Measurements from ENCODE around the gene PARD6G. TPM values are rescaled to one million over a fixed set of nuclear protein-coding genes. Genes with fewer than 3 reads are reported as not detected.
"Not testable (repeated sequence)": the region's sequence is repeated elsewhere in the genome, so short reads cannot be mapped to it uniquely, and the experiment has no call there.

The PARD6G gene
- total and polyA plus RNA-seq, 3 donors from 2014 or later: 3.0 to 7.5 (median 5.3) TPM

- WGBS, 2 donors: 93 to 97% methylated on average over 2 of the region's 2 CpGs
- Histone ChIP-seq H3K4me1 (no peaks in the 10 kb centered on the region), H3K4me3 (no peak overlapping the region), H3K27me3 (no peaks in the 10 kb centered on the region), H3K36me3 (ENCODE audit: low read depth, missing control alignments) (no peaks in the 10 kb centered on the region), H3K9me3 (no peaks in the 10 kb centered on the region), H3K27ac (no peak overlapping the region)
- no peak for TF ChIP-seq POLR2A (IDR thresholded peaks at IDR 0.05)
- TF ChIP-seq CTCF (IDR thresholded peaks at IDR 0.05): no peak
- DNase-seq: no peak
- intact Hi-C loops (cut with DNase I; ENCODE audit: low total_unique reads): no loop called here
Measured at GRCh38 chr18:80168346-80168745, 79.0 kb downstream of the PARD6G start.

- no peak for TF ChIP-seq CTCF (IDR thresholded peaks at IDR 0.05)
- TF ChIP-seq POLR2A (IDR thresholded peaks at IDR 0.05): no peak
- no peak for DNase-seq
- WGBS, 2 donors: 80 to 89% methylated on average over 10 to 13 of the region's 13 CpGs
- H3K4me3 ChIP-seq: no peak overlapping the region
- no peaks in the 10 kb centered on the region for H3K9me3 ChIP-seq
- intact Hi-C loops (cut with DNase I; ENCODE audit: low total_unique reads): no loop called here
- H3K4me1 ChIP-seq: no peaks in the 10 kb centered on the region
- H3K27me3 ChIP-seq: no peaks in the 10 kb centered on the region
- no peaks in the 10 kb centered on the region for H3K36me3 ChIP-seq (ENCODE audit: low read depth, missing control alignments)
- no peak overlapping the region for H3K27ac ChIP-seq
Measured at GRCh38 chr18:80167931-80168330, 79.4 kb downstream of the PARD6G start.

- no peak for DNase-seq
- no peaks in the 10 kb centered on the region for H3K4me1 ChIP-seq
- no peak overlapping the region for H3K4me3 ChIP-seq
- WGBS, 2 donors: 93 to 94% methylated on average over 3 to 9 of the region's 9 CpGs
- TF ChIP-seq POLR2A (IDR thresholded peaks at IDR 0.05) (no peak), CTCF (IDR thresholded peaks at IDR 0.05) (no peak)
- no peak overlapping the region for H3K27ac ChIP-seq
- intact Hi-C loops (cut with DNase I; ENCODE audit: low total_unique reads): no loop called here
- H3K27me3 ChIP-seq: no peaks in the 10 kb centered on the region
- H3K36me3 ChIP-seq (ENCODE audit: low read depth, missing control alignments): no peaks in the 10 kb centered on the region
- no peaks in the 10 kb centered on the region for H3K9me3 ChIP-seq
Measured at GRCh38 chr18:80167331-80167730, 80.0 kb downstream of the PARD6G start.

GRCh38 chr18:80166725-80167124, 80.6 kb downstream of the PARD6G start:
- Histone ChIP-seq H3K36me3 (ENCODE audit: low read depth, missing control alignments) (no peaks in the 10 kb centered on the region), H3K27ac (no peak overlapping the region), H3K4me1 (no peaks in the 10 kb centered on the region), H3K4me3 (no peak overlapping the region), H3K9me3 (no peaks in the 10 kb centered on the region), H3K27me3 (no peaks in the 10 kb centered on the region)
- no peak for DNase-seq
- TF ChIP-seq CTCF (IDR thresholded peaks at IDR 0.05) (no peak), POLR2A (IDR thresholded peaks at IDR 0.05) (no peak)
- intact Hi-C loops (cut with DNase I; ENCODE audit: low total_unique reads): no loop called here
- WGBS, 2 donors: 82 to 86% methylated on average over 5 to 6 of the region's 6 CpGs

GRCh38 chr18:80166240-80166639, 81.1 kb downstream of the PARD6G start:
- intact Hi-C loops (cut with DNase I; ENCODE audit: low total_unique reads): no loop called here

GRCh38 chr18:80164727-80165355, 82.5 kb downstream of the PARD6G start:
- H3K9me3 ChIP-seq; H3K4me1 ChIP-seq; H3K27me3 ChIP-seq; H3K27ac ChIP-seq; intact Hi-C loops (cut with DNase I; ENCODE audit: low total_unique reads); H3K4me3 ChIP-seq; DNase-seq; H3K36me3 ChIP-seq (ENCODE audit: low read depth, missing control alignments): not testable (repeated sequence)
- WGBS, 2 donors: 90 to 93% methylated on average over 9 of the region's 9 CpGs

More at GRCh38 chr18:80166240-80166639, 81.1 kb downstream of the PARD6G start:
- Histone ChIP-seq H3K9me3 (no peaks in the 10 kb centered on the region), H3K4me3 (no peak overlapping the region), H3K27me3 (no peaks in the 10 kb centered on the region), H3K4me1 (no peaks in the 10 kb centered on the region), H3K27ac (no peak overlapping the region), H3K36me3 (ENCODE audit: low read depth, missing control alignments) (no peaks in the 10 kb centered on the region)
- DNase-seq: no peak
- 94 to 100% methylated on average over 4 to 10 of the region's 10 CpGs for WGBS, 2 donors
- no peak for TF ChIP-seq POLR2A (IDR thresholded peaks at IDR 0.05)
- TF ChIP-seq CTCF (IDR thresholded peaks at IDR 0.05): no peak
